HG03342 (cell line): ENCODE data around the gene KIF13A.
"Not testable (repeated sequence)": the region's sequence is repeated elsewhere in the genome, so short reads cannot be mapped to it uniquely, and the experiment has no call there.

ENCODE experiments used
- ATAC-seq: cut with Tn5 transposase; IDR thresholded peaks from one replicate; pipeline ENCODE4 v1.9.1; 2021; ENCODE audit warnings: mild to moderate bottlenecking, moderate library complexity; ENCODE audit not compliant: unreplicated experiment

KIF13A gene

DNA sequence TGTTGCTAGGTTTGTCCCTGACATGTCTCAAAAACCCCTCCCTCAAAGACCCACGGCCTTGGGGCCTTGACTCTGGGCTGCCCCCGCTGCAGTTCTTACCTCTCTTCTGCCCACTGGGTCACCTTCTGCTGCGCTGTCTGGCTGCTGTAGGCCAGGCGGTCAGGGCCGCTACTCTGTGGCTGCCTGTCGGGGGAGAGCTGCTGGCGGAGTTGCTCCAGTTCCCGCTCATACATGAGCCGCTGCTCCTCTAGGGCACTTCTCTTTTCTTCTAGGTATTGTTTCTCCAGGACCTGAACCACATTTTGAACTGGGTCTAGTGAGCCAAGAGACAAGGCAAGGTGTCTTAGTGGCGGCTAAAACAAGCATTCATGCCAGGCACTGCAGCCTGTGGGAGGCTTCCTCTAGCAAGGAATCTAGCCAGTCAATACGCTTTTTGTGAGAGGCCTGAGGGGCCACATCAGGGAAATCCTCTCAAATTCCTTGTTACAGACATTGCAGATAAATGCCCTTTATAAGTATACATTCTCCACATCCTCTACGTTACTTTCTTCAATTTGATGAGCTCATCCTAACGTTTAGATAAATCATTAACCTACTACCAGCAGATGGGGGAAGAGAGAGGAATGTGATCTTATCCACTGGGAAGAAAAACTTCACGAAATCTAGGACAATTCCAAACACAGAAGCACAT lies 170.4 kb downstream of the KIF13A start:
- no peak for ATAC-seq

DNA sequence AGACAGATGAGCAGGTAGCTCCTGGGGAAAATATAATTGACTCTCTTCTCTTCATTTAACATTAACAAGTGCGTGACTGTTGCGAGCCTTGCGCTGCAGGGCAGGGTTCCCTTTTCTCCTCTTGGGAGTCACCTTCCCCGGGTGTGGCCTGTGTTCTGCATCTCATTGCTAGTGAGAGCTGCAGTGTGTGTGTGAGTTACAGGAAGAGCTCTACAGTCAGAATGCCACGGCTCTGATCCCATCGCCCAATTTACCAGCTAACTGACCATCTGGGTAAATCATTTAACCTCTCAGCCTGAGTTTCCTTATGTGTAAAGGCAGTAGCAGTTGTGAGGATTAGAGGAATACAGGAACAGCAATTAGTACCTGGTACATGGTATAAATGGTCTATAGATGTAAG lies 173.9 kb downstream of the KIF13A start:
- no peak for ATAC-seq

GRCh38 chr6:17812311-17812710 lies 175.1 kb downstream of the KIF13A start:
- ATAC-seq: no peak

DNA sequence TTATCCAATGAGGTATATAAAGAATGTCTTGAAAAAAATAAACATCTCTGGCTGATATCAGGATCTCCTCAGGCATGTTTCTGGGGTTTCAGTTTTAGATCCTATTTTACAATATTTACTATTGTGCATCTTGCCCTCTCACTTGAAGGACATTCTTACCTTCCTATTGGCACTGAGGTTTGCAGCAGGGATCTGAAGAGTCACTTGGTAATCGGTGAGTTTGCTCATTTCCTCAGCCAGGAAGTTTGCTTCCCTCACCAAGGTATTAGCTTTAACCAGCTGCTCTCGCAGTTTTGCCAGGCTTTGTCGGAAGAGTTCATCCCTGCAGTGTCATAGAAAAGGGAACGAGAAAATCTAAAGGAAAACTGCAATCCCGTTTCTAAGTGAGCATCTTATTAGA lies 178.8 kb downstream of the KIF13A start:
- ATAC-seq: no peak

GRCh38 chr6:17807431-17807830 lies 180.0 kb downstream of the KIF13A start:
- ATAC-seq: not testable (repeated sequence)

DNA sequence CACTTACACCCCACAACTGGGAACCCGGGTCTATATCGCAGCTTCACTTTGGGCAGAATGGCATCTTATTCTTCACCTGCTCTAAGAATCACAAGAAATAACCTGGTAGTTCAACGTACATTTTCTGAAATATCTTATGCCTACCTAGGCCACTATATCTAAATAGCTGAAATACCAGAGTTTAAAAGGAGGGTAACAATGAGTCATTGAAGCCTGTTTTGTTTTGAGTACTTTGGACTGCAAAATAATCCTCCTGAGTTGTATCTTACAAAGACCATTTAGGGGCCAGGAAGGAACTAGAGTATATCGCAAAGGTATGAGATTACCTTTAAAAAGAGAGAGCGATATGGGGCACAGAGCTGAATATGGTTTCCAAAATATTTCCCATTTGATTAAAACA lies 184.0 kb downstream of the KIF13A start:
- ATAC-seq: no peak

GRCh38 chr6:17798477-17799154 lies 188.8 kb downstream of the KIF13A start:
- ATAC-seq: no peak

DNA sequence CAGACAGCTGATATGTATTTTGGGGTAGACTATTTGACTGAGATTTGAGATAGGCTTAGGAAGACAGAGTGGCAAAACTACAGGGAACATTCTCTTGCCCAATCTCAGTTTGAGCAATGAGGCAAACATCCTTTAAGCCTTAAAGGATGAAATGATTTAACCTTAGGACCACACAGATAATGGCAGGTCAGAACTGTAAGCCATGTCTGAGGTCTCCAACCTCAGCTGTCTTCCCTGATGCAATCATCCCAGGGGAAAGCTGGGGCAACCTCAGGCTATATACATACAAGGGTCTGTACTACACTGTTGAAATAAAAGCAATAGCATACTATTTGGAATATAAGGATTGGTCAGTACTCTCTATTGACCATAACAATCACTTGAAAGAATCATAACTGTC lies 196.9 kb downstream of the KIF13A start:
- no peak for ATAC-seq

GRCh38 chr6:17785094-17785787 lies 202.2 kb downstream of the KIF13A start:
- no peak for ATAC-seq

DNA sequence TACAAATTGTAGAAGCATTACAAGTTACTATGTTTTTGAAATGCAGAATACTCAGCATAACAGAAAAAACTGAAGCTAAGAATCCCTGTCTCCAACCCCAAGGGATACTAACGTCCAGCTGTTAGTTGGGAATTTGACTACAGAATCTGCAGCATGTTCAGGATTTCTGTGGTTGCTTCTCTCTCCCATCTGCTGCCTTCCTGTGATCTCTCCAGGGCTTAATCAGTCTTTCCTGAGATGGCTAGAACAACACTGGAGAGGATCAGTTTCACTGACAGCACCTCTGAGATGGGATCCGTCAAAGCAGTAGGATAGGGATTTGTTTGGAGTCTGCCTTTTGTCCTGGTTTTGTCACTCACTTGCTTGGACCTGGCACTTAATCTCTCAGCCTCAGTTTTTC lies 207.4 kb downstream of the KIF13A start:
- no peak for ATAC-seq

GRCh38 chr6:17771609-17772008 lies 215.8 kb downstream of the KIF13A start:
- no peak for ATAC-seq

GRCh38 chr6:17768881-17769280 lies 218.6 kb downstream of the KIF13A start:
- no peak for ATAC-seq

- ATAC-seq: no peak
Measured at GRCh38 chr6:17768388-17768787, 219.0 kb downstream of the KIF13A start.

DNA sequence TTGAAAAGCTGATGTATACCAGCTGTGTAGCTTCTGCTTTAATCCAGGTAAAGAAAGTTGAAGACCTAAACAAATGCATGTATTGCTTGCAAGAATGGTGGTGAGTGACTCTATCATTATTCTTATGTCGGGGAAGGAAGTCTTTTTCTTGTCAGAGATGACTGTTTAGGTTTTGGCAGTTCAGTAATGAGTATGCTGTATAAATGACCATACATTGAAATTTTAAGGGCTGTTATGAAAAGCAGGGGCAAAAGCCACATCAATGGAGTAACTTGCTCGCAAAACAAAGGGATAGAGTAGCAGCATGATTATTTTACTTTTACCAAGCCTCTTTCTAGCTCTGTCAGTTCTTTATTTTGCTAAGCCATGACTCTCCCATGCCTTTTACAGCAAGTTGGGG lies 224.8 kb downstream of the KIF13A start:
- ATAC-seq: no peak

GRCh38 chr6:17758119-17758518 lies 229.3 kb downstream of the KIF13A start:
- ATAC-seq: no peak

DNA sequence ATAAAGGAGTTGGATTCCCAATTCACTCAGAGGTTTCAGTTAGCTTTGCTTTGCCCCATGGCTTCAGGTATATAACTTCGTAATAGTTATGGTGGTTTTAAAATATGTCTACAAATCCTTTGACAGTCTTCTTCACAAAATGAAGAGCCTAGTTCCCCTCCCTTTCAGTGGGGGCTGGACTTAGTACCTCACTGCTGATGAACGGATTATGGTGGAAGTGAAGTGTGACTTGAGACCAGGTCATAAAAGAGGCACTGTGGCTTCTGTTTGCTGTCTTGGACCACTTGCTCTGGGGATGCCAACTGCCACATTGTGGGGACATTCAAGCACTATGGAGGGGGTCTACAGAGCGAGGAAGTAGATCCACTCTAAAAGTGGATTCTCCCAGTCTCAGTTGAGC lies 233.2 kb downstream of the KIF13A start:
- ATAC-seq: no peak

DNA sequence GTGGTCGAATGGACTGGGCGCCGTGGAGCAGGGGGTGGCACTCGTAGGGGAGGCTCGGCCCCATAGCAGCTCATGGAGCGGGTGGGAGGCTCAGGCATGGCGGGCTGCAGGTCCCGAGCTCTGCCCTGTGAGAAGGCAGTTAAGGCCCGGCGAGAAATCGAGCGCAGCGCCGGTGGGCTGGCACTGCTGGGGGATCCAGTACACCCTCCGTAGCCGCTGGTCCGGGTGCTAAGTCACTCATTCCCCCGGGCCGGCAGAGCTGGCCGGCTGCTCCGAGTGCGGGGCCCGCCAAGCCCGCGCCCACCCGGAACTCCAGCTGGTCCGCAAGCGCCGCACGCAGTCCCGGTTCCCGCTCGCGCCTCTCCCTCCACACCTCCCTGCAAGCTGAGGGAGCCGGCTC lies 242.1 kb downstream of the KIF13A start:
- not testable (repeated sequence) for ATAC-seq

DNA sequence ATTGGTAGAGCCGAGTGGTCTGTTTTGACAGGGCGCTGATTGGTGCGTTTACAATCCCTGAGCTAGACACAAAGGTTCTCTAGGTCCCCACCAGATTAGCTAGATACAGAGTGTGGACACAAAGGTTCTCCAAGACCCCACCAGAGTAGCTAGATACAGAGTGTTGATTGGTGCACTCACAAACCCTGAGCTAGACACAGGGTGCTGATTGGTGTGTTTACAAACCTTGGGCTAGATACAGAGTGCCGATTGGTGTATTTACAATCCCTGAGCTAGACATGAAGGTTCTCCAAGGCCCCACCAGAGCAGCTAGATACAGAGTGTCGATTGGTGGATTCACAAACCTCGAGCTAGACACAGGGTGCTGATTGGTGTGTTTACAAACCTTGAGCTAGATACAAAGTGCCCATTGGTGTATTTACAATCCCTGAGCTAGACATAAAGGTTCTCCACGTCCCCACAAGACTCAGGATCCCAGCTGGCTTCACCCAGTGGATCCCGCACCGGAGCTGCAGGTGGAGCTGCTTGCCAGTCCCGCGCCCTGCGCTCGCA lies 242.6 kb downstream of the KIF13A start:
- ATAC-seq: not testable (repeated sequence)

DNA sequence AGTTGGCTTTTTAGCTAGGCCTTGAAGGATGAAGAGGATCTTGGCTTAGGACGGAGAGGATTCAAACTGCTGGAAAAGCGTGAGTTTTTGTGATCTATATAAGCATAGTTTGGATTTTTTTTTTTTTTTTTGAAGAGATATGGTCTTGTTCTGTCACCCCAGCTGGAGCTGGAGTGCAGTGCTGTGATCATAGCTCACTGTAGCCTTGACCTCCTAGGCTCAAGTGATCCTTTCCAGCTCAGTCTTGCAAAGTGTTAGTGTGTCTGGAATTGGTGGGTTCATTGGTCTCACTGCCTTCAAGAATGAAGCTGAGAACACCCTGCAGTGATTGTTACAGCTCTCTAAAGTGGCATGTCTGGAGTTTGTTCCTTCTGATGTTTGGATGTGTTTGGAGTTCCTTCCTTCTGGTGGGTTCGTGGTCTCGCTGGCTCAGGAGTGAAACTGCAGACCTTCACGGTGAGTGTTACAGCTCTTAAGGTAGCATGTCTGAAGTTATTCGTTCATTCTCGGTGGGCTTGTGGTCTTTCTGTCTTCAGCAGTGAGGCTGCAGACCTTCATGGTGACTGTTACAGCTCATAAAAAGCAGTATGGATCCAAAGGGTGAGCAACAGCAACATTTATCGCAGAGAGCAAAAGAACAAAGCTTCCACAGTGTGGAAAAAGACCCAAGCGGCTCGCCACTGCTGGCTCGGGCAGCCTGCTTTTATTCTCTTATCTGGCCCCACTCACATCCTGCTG lies 243.2 kb downstream of the KIF13A start:
- ATAC-seq: no peak

DNA sequence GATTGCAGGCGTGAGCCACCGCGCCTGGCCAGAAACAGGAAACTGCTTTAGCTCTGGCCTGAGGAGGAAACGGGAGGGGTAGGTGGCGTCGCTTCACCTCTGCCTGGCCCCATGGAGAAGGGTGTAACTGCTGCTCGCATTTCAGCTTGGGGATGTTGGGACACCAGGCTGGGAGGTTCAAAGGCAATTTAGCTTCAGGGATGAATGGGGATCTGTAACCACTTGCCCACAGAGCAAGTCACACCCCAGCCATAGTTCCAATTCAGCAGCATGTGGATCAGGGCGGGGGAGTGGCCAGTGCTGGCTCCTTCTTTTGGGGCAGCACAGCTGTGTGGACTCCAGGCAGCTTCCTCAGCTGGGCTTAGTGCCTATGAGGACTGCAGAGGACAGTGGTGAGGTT lies 245.9 kb downstream of the KIF13A start:
- ATAC-seq: no peak

GRCh38 chr6:17740559-17741220 lies 246.7 kb downstream of the KIF13A start:
- ATAC-seq: no peak
